GM19463 (cell line): ENCODE results near the gene SLC6A6.

Source experiments
- ATAC-seq: cut with Tn5 transposase; IDR thresholded peaks from one replicate; pipeline ENCODE4 v1.9.1; 2021; ENCODE audit warnings: mild to moderate bottlenecking, moderate library complexity; ENCODE audit not compliant: unreplicated experiment

SLC6A6 gene

GRCh38 chr3:14517601-14518431, 115.4 kb downstream of the SLC6A6 start:
- ATAC-seq = no peak

- no peak for ATAC-seq
Measured at GRCh38 chr3:14518432-14518802, 116.0 kb downstream of the SLC6A6 start.

- ATAC-seq = no peak
Measured at GRCh38 chr3:14518893-14519292, 116.5 kb downstream of the SLC6A6 start.

GRCh38 chr3:14519406-14519805, 117.0 kb downstream of the SLC6A6 start:
- ATAC-seq = no peak

- no peak for ATAC-seq
Measured at GRCh38 chr3:14520149-14520548, 117.7 kb downstream of the SLC6A6 start.

- ATAC-seq = no peak
Measured at GRCh38 chr3:14520967-14521366, 118.6 kb downstream of the SLC6A6 start.

- no peak for ATAC-seq
Measured at GRCh38 chr3:14521611-14522010, 119.2 kb downstream of the SLC6A6 start.

- no peak for ATAC-seq
Measured at GRCh38 chr3:14522129-14522691, 119.8 kb downstream of the SLC6A6 start.

GRCh38 chr3:14522768-14523167, 120.4 kb downstream of the SLC6A6 start:
- no peak for ATAC-seq

- ATAC-seq = no peak
Measured at GRCh38 chr3:14523792-14524191, 121.4 kb downstream of the SLC6A6 start.

GRCh38 chr3:14524311-14524711, 121.9 kb downstream of the SLC6A6 start:
- ATAC-seq = no peak

- no peak for ATAC-seq
Measured at GRCh38 chr3:14524920-14525660, 122.7 kb downstream of the SLC6A6 start.

GRCh38 chr3:14525685-14526631, 123.6 kb downstream of the SLC6A6 start:
- ATAC-seq = no peak

- ATAC-seq = no peak
Measured at GRCh38 chr3:14528081-14528480, 125.7 kb downstream of the SLC6A6 start.

- ATAC-seq = no peak
Measured at GRCh38 chr3:14531856-14532395, 129.5 kb downstream of the SLC6A6 start.

- no peak for ATAC-seq
Measured at GRCh38 chr3:14532691-14533456, 130.5 kb downstream of the SLC6A6 start.

- no peak for ATAC-seq
Measured at GRCh38 chr3:14533457-14533958, 131.1 kb downstream of the SLC6A6 start.

GRCh38 chr3:14534516-14535191, 132.2 kb downstream of the SLC6A6 start:
- ATAC-seq = no peak

GRCh38 chr3:14535616-14536015, 133.2 kb downstream of the SLC6A6 start:
- ATAC-seq = no peak
